Neural cell (in vitro differentiated cells): ENCODE results near the gene SHBG.

Experiments
- EP300 ChIP-seq: fragments of 450-650 bp; conservative IDR thresholded peaks from 2 replicates; pipeline ENCODE4 v1.6.1; 2014; ENCODE audit warnings: antibody characterized with exemption, mild to moderate bottlenecking, moderate library complexity; ENCODE audit not compliant: poor library complexity, severe bottlenecking
- EZH2 ChIP-seq: fragments of 200-600, 300-800 bp; shearing (Covaris generic), sonication (generic); IDR thresholded peaks from 2 replicates; pipeline ENCODE4 v1.6.1; 2014; ENCODE audit warnings: antibody characterized with exemption, low read length, borderline replicate concordance, mild to moderate bottlenecking; ENCODE audit not compliant: insufficient read depth, poor library complexity, severe bottlenecking
- POLR2AphosphoS5 ChIP-seq: IDR thresholded peaks from 2 replicates; pipeline ENCODE4 v1.6.1; 2012
- SMC3 ChIP-seq: fragments of 450-650 bp; conservative IDR thresholded peaks from 2 replicates; pipeline ENCODE4 v1.6.1; 2014; ENCODE audit warnings: antibody characterized with exemption, mild to moderate bottlenecking, moderate library complexity; ENCODE audit not compliant: poor library complexity
- TAF1 ChIP-seq: IDR thresholded peaks from 2 replicates; pipeline ENCODE4 v1.6.1; 2012; ENCODE audit warnings: low read depth
- TF ChIP-seq, protein P1 (sequence below): fragments of 450-650 bp; IDR thresholded peaks from 2 replicates; pipeline ENCODE4 v1.5.1; 2014; ENCODE audit warnings: antibody characterized with exemption, mild to moderate bottlenecking, moderate library complexity; ENCODE audit not compliant: poor library complexity, severe bottlenecking
- TF ChIP-seq, protein P2 (sequence below): IDR thresholded peaks from 2 replicates; pipeline ENCODE4 v1.6.1; 2012; ENCODE audit warnings: borderline replicate concordance

DNA sequence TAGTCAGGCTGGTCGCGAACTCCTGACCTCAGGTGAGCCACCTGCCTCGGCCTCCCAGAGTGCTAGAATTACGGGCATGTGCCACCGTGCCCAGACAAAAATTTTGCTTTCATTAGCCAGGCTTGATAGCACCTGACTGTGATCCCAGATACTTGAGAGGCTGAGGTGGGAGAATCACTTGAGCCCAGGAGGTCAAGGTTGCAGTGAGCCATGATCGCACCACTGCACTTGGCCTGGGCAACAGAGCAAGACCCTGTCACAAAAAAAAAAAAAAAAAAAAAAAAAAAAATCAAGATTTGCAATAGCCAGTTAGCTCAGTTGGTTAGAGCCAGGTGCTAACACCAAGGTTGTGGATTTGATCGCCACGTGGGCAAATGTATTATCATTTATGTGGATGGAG is 9.1 kb upstream of the SHBG start:
- TF ChIP-seq, protein P1, sequence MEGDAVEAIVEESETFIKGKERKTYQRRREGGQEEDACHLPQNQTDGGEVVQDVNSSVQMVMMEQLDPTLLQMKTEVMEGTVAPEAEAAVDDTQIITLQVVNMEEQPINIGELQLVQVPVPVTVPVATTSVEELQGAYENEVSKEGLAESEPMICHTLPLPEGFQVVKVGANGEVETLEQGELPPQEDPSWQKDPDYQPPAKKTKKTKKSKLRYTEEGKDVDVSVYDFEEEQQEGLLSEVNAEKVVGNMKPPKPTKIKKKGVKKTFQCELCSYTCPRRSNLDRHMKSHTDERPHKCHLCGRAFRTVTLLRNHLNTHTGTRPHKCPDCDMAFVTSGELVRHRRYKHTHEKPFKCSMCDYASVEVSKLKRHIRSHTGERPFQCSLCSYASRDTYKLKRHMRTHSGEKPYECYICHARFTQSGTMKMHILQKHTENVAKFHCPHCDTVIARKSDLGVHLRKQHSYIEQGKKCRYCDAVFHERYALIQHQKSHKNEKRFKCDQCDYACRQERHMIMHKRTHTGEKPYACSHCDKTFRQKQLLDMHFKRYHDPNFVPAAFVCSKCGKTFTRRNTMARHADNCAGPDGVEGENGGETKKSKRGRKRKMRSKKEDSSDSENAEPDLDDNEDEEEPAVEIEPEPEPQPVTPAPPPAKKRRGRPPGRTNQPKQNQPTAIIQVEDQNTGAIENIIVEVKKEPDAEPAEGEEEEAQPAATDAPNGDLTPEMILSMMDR: no peak
- no peak for TF ChIP-seq SMC3
- TF ChIP-seq, protein P2, sequence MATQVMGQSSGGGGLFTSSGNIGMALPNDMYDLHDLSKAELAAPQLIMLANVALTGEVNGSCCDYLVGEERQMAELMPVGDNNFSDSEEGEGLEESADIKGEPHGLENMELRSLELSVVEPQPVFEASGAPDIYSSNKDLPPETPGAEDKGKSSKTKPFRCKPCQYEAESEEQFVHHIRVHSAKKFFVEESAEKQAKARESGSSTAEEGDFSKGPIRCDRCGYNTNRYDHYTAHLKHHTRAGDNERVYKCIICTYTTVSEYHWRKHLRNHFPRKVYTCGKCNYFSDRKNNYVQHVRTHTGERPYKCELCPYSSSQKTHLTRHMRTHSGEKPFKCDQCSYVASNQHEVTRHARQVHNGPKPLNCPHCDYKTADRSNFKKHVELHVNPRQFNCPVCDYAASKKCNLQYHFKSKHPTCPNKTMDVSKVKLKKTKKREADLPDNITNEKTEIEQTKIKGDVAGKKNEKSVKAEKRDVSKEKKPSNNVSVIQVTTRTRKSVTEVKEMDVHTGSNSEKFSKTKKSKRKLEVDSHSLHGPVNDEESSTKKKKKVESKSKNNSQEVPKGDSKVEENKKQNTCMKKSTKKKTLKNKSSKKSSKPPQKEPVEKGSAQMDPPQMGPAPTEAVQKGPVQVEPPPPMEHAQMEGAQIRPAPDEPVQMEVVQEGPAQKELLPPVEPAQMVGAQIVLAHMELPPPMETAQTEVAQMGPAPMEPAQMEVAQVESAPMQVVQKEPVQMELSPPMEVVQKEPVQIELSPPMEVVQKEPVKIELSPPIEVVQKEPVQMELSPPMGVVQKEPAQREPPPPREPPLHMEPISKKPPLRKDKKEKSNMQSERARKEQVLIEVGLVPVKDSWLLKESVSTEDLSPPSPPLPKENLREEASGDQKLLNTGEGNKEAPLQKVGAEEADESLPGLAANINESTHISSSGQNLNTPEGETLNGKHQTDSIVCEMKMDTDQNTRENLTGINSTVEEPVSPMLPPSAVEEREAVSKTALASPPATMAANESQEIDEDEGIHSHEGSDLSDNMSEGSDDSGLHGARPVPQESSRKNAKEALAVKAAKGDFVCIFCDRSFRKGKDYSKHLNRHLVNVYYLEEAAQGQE: no peak
- no peak for TF ChIP-seq EP300
- no peak for TF ChIP-seq EZH2
- TF ChIP-seq POLR2AphosphoS5: no peak
- no peak for TF ChIP-seq TAF1
